Vagina (tissue), 2 donors: ENCODE measurements around the gene POLR2A. TPM values are rescaled to one million over a fixed set of nuclear protein-coding genes. Genes with fewer than 3 reads are reported as not detected.

Experiments used
- DNase-seq, 2 donors: peaks; one replicate each; pipeline ENCODE4 v3.0.0-alpha.2; 2017; ENCODE audit errors: extremely low spot score in 2 of 2
- H3K27ac ChIP-seq: fragments of 200-600 bp; sonication (generic); one replicate; pipeline ENCODE4 v1.5.1; 2019
- H3K27me3 ChIP-seq: fragments of 200-600 bp; sonication (generic); one replicate; pipeline ENCODE4 v1.5.1; 2019
- H3K36me3 ChIP-seq, 2 donors: fragments of 200-600 bp; sonication (generic); one replicate each; pipeline ENCODE4 v1.5.1; 2017 to 2019
- H3K4me1 ChIP-seq: fragments of 200-600 bp; sonication (generic); one replicate; pipeline ENCODE4 v1.5.1; 2019
- H3K4me3 ChIP-seq, 2 donors: fragments of 200-600 bp; sonication (generic); 1 replicate in 1 of 2; 2 replicates in 1 of 2; pipeline ENCODE4 v1.5.1; 2016 to 2019
- H3K9me3 ChIP-seq: fragments of 200-600 bp; sonication (generic); one replicate; pipeline ENCODE4 v1.5.1; 2019
- POLR2A ChIP-seq, 2 donors: fragments of 450-650 bp; IDR thresholded peaks; one replicate each; pipeline ENCODE4 v1.6.1; 2017; ENCODE audit warnings: antibody characterized with exemption in 2 of 2, mild to moderate bottlenecking in 2 of 2, moderate library complexity in 2 of 2
- POLR2AphosphoS5 ChIP-seq, 2 donors: sonication (generic); formaldehyde crosslinking; IDR thresholded peaks; one replicate each; pipeline ENCODE4 v1.9.0; 2017; ENCODE audit warnings: antibody characterized with exemption in 2 of 2, mild to moderate bottlenecking in 2 of 2, low read depth in 1 of 2; ENCODE audit not compliant: insufficient read depth in 1 of 2
- intact Hi-C: fragments of 100-400 bp; cut with DNase I; formaldehyde crosslinking; loops from one replicate; pipeline ENCODE4 v1.15.1; 2023
- total RNA-seq: library from RNA; depleted of rRNA; stranded (reverse); fragments of >200 nt; gene quantifications from one replicate; pipeline ENCODE4 v1.2.3, GENCODE V29; 2016
- TF ChIP-seq, protein P1 (sequence below), 3 experiments: fragments of 450-650 bp in 2 of 3; fragments of 200-600 bp in 1 of 3; sonication (generic) in 1 of 3; IDR thresholded peaks; one replicate each; pipeline ENCODE4 v1.5.1; 2017 to 2019; ENCODE audit warnings: antibody characterized with exemption in 3 of 3, mild to moderate bottlenecking in 2 of 3, moderate library complexity in 2 of 3

Gene POLR2A
- total RNA-seq, 1 donor from 2014 or later, result 118 TPM

DNA sequence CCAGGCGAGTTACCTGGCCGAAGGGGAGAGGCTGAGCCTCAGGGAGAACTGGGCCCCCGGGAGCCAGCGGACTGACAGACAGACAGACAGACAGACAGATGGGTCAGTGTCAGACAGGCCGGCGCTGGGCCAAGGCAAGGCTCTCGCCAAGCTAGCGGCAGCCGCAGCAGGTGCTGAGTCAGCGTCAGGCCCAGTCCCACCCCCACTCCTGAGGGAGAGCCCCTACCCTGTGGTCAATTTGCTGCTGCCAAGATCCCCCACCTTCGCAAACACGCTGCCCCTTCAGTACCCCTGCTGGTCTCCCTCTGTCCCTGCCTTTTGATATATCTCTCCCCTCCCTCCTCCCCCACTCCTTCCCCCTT, 43.4 kb upstream of the POLR2A start:
- peaks cover 70% of the 10 kb centered on the region for H3K4me1 ChIP-seq
- TF ChIP-seq POLR2A (IDR thresholded peaks at IDR 0.05) (no peak), POLR2AphosphoS5 (IDR thresholded peaks at IDR 0.05; ENCODE audit: insufficient read depth in 1 of 2, low read depth in 1 of 2) (no peak)
- TF ChIP-seq, protein P1, sequence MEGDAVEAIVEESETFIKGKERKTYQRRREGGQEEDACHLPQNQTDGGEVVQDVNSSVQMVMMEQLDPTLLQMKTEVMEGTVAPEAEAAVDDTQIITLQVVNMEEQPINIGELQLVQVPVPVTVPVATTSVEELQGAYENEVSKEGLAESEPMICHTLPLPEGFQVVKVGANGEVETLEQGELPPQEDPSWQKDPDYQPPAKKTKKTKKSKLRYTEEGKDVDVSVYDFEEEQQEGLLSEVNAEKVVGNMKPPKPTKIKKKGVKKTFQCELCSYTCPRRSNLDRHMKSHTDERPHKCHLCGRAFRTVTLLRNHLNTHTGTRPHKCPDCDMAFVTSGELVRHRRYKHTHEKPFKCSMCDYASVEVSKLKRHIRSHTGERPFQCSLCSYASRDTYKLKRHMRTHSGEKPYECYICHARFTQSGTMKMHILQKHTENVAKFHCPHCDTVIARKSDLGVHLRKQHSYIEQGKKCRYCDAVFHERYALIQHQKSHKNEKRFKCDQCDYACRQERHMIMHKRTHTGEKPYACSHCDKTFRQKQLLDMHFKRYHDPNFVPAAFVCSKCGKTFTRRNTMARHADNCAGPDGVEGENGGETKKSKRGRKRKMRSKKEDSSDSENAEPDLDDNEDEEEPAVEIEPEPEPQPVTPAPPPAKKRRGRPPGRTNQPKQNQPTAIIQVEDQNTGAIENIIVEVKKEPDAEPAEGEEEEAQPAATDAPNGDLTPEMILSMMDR (IDR thresholded peaks at IDR 0.05), result no peak
- no peaks in the 10 kb centered on the region for H3K27me3 ChIP-seq
- H3K9me3 ChIP-seq, result no peaks in the 10 kb centered on the region
- H3K36me3 ChIP-seq, result no peaks in the 10 kb centered on the region
- H3K27ac ChIP-seq, result peak overlapping the region; percentile 81
- no peak for DNase-seq
- H3K4me3 ChIP-seq, result peak overlapping the region; percentile 46 to 49
- intact Hi-C loops, result no loop called here

DNA sequence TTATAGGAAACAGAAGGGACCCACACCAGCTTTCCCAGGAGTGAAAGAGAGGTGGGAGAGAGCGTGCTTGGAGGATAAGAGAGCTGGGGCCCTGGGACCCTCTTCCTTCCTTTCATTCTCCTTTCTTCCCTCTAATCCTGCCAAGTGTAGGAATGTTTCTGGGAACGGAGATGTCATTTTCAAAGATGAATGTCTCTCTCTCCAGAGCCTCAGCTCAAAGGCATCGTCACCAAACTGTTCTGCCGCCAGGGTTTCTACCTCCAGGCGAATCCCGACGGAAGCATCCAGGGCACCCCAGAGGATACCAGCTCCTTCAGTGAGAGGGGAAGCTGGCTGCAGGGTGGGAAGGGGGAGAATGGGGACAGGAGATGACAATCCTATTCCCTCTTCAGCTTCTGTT, 42.9 kb upstream of the POLR2A start:
- Histone ChIP-seq H3K4me3 (no peak overlapping the region), H3K9me3 (no peaks in the 10 kb centered on the region), H3K36me3 (no peaks in the 10 kb centered on the region), H3K27me3 (no peaks in the 10 kb centered on the region), H3K4me1 (peaks cover 70% of the 10 kb centered on the region), H3K27ac (no peak overlapping the region)
- intact Hi-C loops, result no loop called here
- DNase-seq, result no peak
- TF ChIP-seq, protein P1 (IDR thresholded peaks at IDR 0.05), result no peak
- TF ChIP-seq POLR2A (IDR thresholded peaks at IDR 0.05) (no peak), POLR2AphosphoS5 (IDR thresholded peaks at IDR 0.05; ENCODE audit: insufficient read depth in 1 of 2, low read depth in 1 of 2) (no peak)

DNA sequence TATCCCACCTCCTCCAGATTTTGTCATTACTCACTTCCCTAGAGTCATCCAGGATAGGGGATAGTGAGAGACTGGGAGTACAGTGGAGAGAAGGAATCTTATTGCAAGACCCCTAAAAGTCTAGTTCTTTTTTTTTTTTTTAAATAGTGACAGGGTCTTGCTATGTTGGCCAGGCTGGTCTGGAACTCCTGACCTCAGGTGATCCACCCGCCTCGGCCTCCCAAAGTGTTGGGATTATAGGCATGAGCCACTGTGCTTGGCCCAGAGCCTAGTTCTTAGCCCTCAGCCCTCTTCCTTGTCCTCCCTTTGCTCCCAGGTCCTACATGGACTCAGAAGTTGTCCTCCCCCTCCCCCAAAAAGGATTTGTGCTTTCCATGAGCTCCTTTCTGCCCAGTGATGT, 42.0 kb upstream of the POLR2A start:
- H3K27me3 ChIP-seq, result no peaks in the 10 kb centered on the region
- TF ChIP-seq POLR2AphosphoS5 (IDR thresholded peaks at IDR 0.05; ENCODE audit: insufficient read depth in 1 of 2, low read depth in 1 of 2), result no peak
- no peak for TF ChIP-seq POLR2A (IDR thresholded peaks at IDR 0.05)
- TF ChIP-seq, protein P1 (IDR thresholded peaks at IDR 0.05), result no peak
- H3K4me3 ChIP-seq, result no peak overlapping the region
- H3K36me3 ChIP-seq, result no peaks in the 10 kb centered on the region
- intact Hi-C loops, result no loop called here
- H3K27ac ChIP-seq, result no peak overlapping the region
- DNase-seq, result no peak
- no peaks in the 10 kb centered on the region for H3K9me3 ChIP-seq
- H3K4me1 ChIP-seq, result peaks cover 63% of the 10 kb centered on the region

- H3K4me1 ChIP-seq, result peaks cover 47% of the 10 kb centered on the region
- no peak for DNase-seq
- H3K9me3 ChIP-seq, result no peaks in the 10 kb centered on the region
- H3K27me3 ChIP-seq, result no peaks in the 10 kb centered on the region
- no peaks in the 10 kb centered on the region for H3K36me3 ChIP-seq
- H3K27ac ChIP-seq, result peak overlapping the region; percentile 58
- H3K4me3 ChIP-seq, result no peak overlapping the region
- intact Hi-C loops, result no loop called here
- no peak for TF ChIP-seq POLR2A (IDR thresholded peaks at IDR 0.05)
- peak in 1 of 2 donors; percentile 28 for TF ChIP-seq POLR2AphosphoS5 (IDR thresholded peaks at IDR 0.05; ENCODE audit: insufficient read depth in 1 of 2, low read depth in 1 of 2)
Measured at GRCh38 chr17:7443499-7444485, 40.4 kb upstream of the POLR2A start.

DNA sequence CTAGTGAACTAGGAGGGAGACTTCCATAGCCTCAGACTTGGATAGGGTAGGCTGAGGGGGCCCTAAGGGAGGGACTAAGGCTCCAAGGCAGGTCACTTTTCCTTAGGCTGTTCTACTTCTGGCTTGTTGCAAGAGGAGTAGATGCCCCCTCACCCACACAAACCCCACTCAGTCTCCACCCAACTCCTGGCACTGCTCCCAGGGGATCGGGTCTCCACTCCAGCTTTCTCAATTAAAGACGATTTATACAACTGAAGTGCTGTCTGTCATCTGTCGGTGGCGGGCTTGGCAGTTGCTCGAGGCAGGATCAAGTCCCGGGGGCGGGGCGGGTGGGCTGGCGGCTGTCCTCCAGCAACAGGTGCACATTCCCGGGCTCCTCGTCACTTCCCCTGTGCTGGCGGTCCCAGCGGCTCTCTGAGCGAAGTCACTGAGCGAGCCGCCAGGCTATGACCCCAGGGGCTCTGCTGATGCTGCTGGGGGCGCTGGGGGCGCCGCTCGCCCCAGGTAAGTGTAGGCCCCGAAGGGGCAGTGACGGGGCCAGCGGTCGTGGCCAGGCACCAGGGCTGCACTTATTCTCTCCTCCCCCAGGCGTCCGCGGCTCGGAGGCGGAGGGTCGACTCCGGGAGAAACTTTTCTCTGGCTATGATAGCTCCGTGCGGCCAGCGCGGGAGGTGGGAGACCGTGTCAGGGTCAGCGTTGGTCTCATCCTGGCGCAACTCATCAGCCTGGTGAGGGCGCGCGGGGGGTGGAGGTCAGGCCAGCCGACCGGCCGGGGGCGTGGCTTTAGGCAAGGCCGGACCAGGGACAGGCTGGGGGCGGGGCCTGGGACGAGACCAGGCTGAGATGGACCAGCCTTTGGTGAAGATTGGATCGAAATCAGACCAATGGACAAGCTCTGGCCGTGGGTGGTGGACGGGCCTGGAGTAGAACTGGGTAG, 39.2 kb upstream of the POLR2A start, which contains the start of gene CHRNB1:
TSS of gene CHRNB1 (plus strand) at position 380 of the 937 bp plus-strand sequence. CDS start at position 447, 67 bp downstream.
- peak within 1 kb of the TSS; percentile 32 to 33 for H3K4me3 ChIP-seq
- peaks cover 35% of the 10 kb centered on the region for H3K4me1 ChIP-seq
- no peaks in the 10 kb centered on the region for H3K9me3 ChIP-seq
- H3K27me3 ChIP-seq, result no peaks in the 10 kb centered on the region
- H3K27ac ChIP-seq, result peak within 1 kb of the TSS; percentile 58
- TF ChIP-seq POLR2A (IDR thresholded peaks at IDR 0.05) (no peak), POLR2AphosphoS5 (IDR thresholded peaks at IDR 0.05; ENCODE audit: insufficient read depth in 1 of 2, low read depth in 1 of 2) (peak in 1 of 2 donors; percentile 16)
- no peak for DNase-seq
- no peaks in the 10 kb centered on the region for H3K36me3 ChIP-seq
- intact Hi-C loops, result no loop called here
